ENCODE data around the gene CTH. TPM values are rescaled to one million over a fixed set of nuclear protein-coding genes. Genes with fewer than 3 reads are reported as not detected.
"Not testable (repeated sequence)": the region's sequence is repeated elsewhere in the genome, so short reads cannot be mapped to it uniquely, and the experiment has no call there.

CTH gene
- polyA plus RNA-seq, 1 of the 3 experiments (the other 2 are of a cell fraction) = 3.9 TPM

GRCh38 chr1:70361727-70362398 lies 49.2 kb upstream of the CTH start:
- CTCF ChIA-PET = no interaction called here
- H3K9ac ChIP-seq = peak overlapping the region; percentile 3; the same call in 1 of the 2 replicates
- WGBS (ENCODE audit: low lambda C conversion rate) = 40% methylated on average over 3 of the region's 3 CpGs

GRCh38 chr1:70364439-70364838 lies 46.6 kb upstream of the CTH start:
- H3K4me2 ChIP-seq = no peak overlapping the region
- peaks cover 3% of the 10 kb centered on the region for H3F3A ChIP-seq (replicated peaks; ENCODE audit: insufficient read depth)
- H3K27me3 ChIP-seq (ENCODE audit: insufficient read depth) = no peaks in the 10 kb centered on the region
- no peaks in the 10 kb centered on the region for H3K9me2 ChIP-seq
- peaks cover 0 to 12% of the 10 kb centered on the region in 2 experiments; a peak in 2 of 4 replicates for H3K4me1 ChIP-seq (ENCODE audit: control insufficient read depth in 1 of 2, insufficient read depth in 2 of 2, low read depth in 1 of 2, low read length in 1 of 2)
- POLR2A ChIA-PET = no interaction called here
- 92% methylated on average over 3 of the region's 3 CpGs for WGBS (ENCODE audit: low lambda C conversion rate)
- TF ChIP-seq IRF3 (IDR thresholded peaks at IDR 0.05; ENCODE audit: low read depth, low read length) (no peak), CTCF (IDR thresholded peaks at IDR 0.05) (no peak), MAX (IDR thresholded peaks at IDR 0.05; ENCODE audit: low read depth) (no peak), GABPA (IDR thresholded peaks at IDR 0.05; ENCODE audit: low read depth) (no peak), FOXM1 (IDR thresholded peaks at IDR 0.05; ENCODE audit: low read depth) (no peak), TCF12 (IDR thresholded peaks at IDR 0.05) (no peak), CHD2 (IDR thresholded peaks at IDR 0.05; ENCODE audit: low read length, partially characterized antibody) (no peak), RXRA (IDR thresholded peaks at IDR 0.05; ENCODE audit: borderline replicate concordance, low read depth) (no peak), FOXJ3 (CRISPR knock-in tag; IDR thresholded peaks at IDR 0.05) (no peak), MEF2A (IDR thresholded peaks at IDR 0.05; ENCODE audit: borderline replicate concordance, low read depth) (no peak)
- DNase-seq = no peak
- no peak overlapping the region for H2AFZ ChIP-seq (ENCODE audit: low read depth)
- H3K27ac ChIP-seq (ENCODE audit: low read depth in 2 of 2, low read length in 1 of 2) = no peak overlapping the region
- no peaks in the 10 kb centered on the region for H3K9me3 ChIP-seq
- no peaks in the 10 kb centered on the region for H3K79me2 ChIP-seq (ENCODE audit: insufficient read depth)
- CTCF ChIA-PET = no interaction called here
- no peak overlapping the region for H3K4me3 ChIP-seq (ENCODE audit: low read depth in 2 of 2, low read length in 1 of 2)
- no peaks in the 10 kb centered on the region for H3K36me3 ChIP-seq (replicated peaks in 1 of 2; ENCODE audit: control insufficient read depth in 1 of 2, insufficient read depth in 2 of 2, low read length in 1 of 2)
- H4K20me1 ChIP-seq (ENCODE audit: insufficient read depth) = no peaks in the 10 kb centered on the region
- no peak overlapping the region for H3K9ac ChIP-seq

More at GRCh38 chr1:70361727-70362398, 49.2 kb upstream of the CTH start:
- H2AFZ ChIP-seq (ENCODE audit: low read depth) = no peak overlapping the region
- H3K4me2 ChIP-seq = peak overlapping the region; percentile 28
- no peaks in the 10 kb centered on the region for H3K27me3 ChIP-seq (ENCODE audit: insufficient read depth)
- H3F3A ChIP-seq (replicated peaks; ENCODE audit: insufficient read depth) = peaks cover 3% of the 10 kb centered on the region
- H3K4me3 ChIP-seq (ENCODE audit: low read depth in 2 of 2, low read length in 1 of 2) = no peak overlapping the region
- POLR2A ChIA-PET = interaction anchor here (0.7 kb wide), 1 partner anchor 9 kb away, joined by 5 read pairs; no protein-coding TSS in a partner anchor
- peaks cover 0 to 12% of the 10 kb centered on the region in 2 experiments; a peak in 2 of 4 replicates for H3K4me1 ChIP-seq (ENCODE audit: control insufficient read depth in 1 of 2, insufficient read depth in 2 of 2, low read depth in 1 of 2, low read length in 1 of 2)
- no peaks in the 10 kb centered on the region for H3K79me2 ChIP-seq (ENCODE audit: insufficient read depth)
- peak overlapping the region in 1 of 2 experiments; percentile 43; a peak in 2 of 4 replicates for H3K27ac ChIP-seq (ENCODE audit: low read depth in 2 of 2, low read length in 1 of 2)
- no peaks in the 10 kb centered on the region for H3K9me2 ChIP-seq
- no peak for DNase-seq
- no peaks in the 10 kb centered on the region for H3K9me3 ChIP-seq
- no peaks in the 10 kb centered on the region for H4K20me1 ChIP-seq (ENCODE audit: insufficient read depth)
- H3K36me3 ChIP-seq (replicated peaks in 1 of 2; ENCODE audit: control insufficient read depth in 1 of 2, insufficient read depth in 2 of 2, low read length in 1 of 2) = no peaks in the 10 kb centered on the region
- TF ChIP-seq TCF12 (IDR thresholded peaks at IDR 0.05) = peak; percentile 25; the same call in 1 of the 2 replicates
- 0 out of 2 replicates have a peak, but pooled peaks have one; percentile 10 for TF ChIP-seq TEAD4 (IDR thresholded peaks at IDR 0.05; ENCODE audit: borderline replicate concordance, insufficient read depth)
- TF ChIP-seq JUND (IDR thresholded peaks at IDR 0.05) = no peak

GRCh38 chr1:70366425-70366952 lies 44.6 kb upstream of the CTH start:
- H3K9me3 ChIP-seq; H3K9me2 ChIP-seq; POLR2A ChIA-PET; H3K4me1 ChIP-seq (ENCODE audit: control insufficient read depth in 1 of 2, insufficient read depth in 2 of 2, low read depth in 1 of 2, low read length in 1 of 2); H2AFZ ChIP-seq (ENCODE audit: low read depth); H3K27me3 ChIP-seq (ENCODE audit: insufficient read depth); H3K79me2 ChIP-seq (ENCODE audit: insufficient read depth); H3K4me3 ChIP-seq (ENCODE audit: low read depth in 2 of 2, low read length in 1 of 2); H3K4me2 ChIP-seq; CTCF ChIA-PET; H3K36me3 ChIP-seq (replicated peaks in 1 of 2; ENCODE audit: control insufficient read depth in 1 of 2, insufficient read depth in 2 of 2, low read length in 1 of 2); H3K27ac ChIP-seq (ENCODE audit: low read depth in 2 of 2, low read length in 1 of 2); H3K9ac ChIP-seq; DNase-seq; H3F3A ChIP-seq (replicated peaks; ENCODE audit: insufficient read depth); H4K20me1 ChIP-seq (ENCODE audit: insufficient read depth): not testable (repeated sequence)
- 90% methylated on average over 4 of the region's 4 CpGs for WGBS (ENCODE audit: low lambda C conversion rate)

GRCh38 chr1:70366997-70367396 lies 44.1 kb upstream of the CTH start:
- POLR2A ChIA-PET; H3K9me3 ChIP-seq; H4K20me1 ChIP-seq (ENCODE audit: insufficient read depth); H2AFZ ChIP-seq (ENCODE audit: low read depth); H3K9ac ChIP-seq; H3K27ac ChIP-seq (ENCODE audit: low read depth in 2 of 2, low read length in 1 of 2); H3F3A ChIP-seq (replicated peaks; ENCODE audit: insufficient read depth); H3K9me2 ChIP-seq; H3K4me1 ChIP-seq (ENCODE audit: control insufficient read depth in 1 of 2, insufficient read depth in 2 of 2, low read depth in 1 of 2, low read length in 1 of 2); H3K36me3 ChIP-seq (replicated peaks in 1 of 2; ENCODE audit: control insufficient read depth in 1 of 2, insufficient read depth in 2 of 2, low read length in 1 of 2); H3K27me3 ChIP-seq (ENCODE audit: insufficient read depth); H3K4me2 ChIP-seq; H3K79me2 ChIP-seq (ENCODE audit: insufficient read depth); CTCF ChIA-PET; DNase-seq; H3K4me3 ChIP-seq (ENCODE audit: low read depth in 2 of 2, low read length in 1 of 2): not testable (repeated sequence)
- WGBS (ENCODE audit: low lambda C conversion rate) = 85% methylated on average over 3 of the region's 3 CpGs

All from SK-N-SH (cell line).